B cell (primary cell): Measurements from ENCODE around the gene HOXD9. TPM values are rescaled to one million over a fixed set of nuclear protein-coding genes. Genes with fewer than 3 reads are reported as not detected.
A peak's percentile ranks its signal among the peaks of the same experiment; 100 is the strongest.

ENCODE experiments used
- ATAC-seq: fragments of 200-7000 bp; cut with Tn5 transposase; one replicate; pipeline ENCODE4 v1.10.0; 2021; ENCODE audit warnings: low read depth, mild to moderate bottlenecking, moderate number of reproducible peaks, moderate library complexity
- CTCF ChIA-PET: fragments of 350-600 bp; sonication (Branson Sonifier 250); formaldehyde crosslinking; loops from one replicate; lab custom pipeline; 2021; ENCODE audit warnings: antibody characterized with exemption, inconsistent platforms; lab: Charles Lee
- POLR2A ChIA-PET: fragments of 350-600 bp; sonication (Branson Sonifier 250); formaldehyde crosslinking; loops from one replicate; lab custom pipeline; 2021; ENCODE audit warnings: antibody characterized with exemption; lab: Charles Lee
- DNase-seq: peaks from one replicate; pipeline ENCODE4 v3.0.0; 2013
- H2AFZ ChIP-seq: 2 replicates; pipeline ENCODE4 v1.6.1; 2012; ENCODE audit warnings: mild to moderate bottlenecking, low read depth, low read length; ENCODE audit not compliant: insufficient read depth, poor library complexity, severe bottlenecking
- H3K27ac ChIP-seq, 2 donors: 1 replicate in 1 of 2; 2 replicates in 1 of 2; pipeline ENCODE4 v1.5.1; 2012 to 2013; ENCODE audit warnings: low read length in 2 of 2, mild to moderate bottlenecking in 2 of 2, moderate library complexity in 1 of 2
- H3K27me3 ChIP-seq, 4 experiments: fragments of 200-600 bp in 1 of 4; sonication (generic) in 1 of 4; replicated peaks in 1 of 4; 1 replicate in 2 of 4; 2 replicates in 2 of 4; pipeline versions ENCODE4 v1.6.1 to v1.7.0; 2013 to 2016; ENCODE audit warnings: low read length in 3 of 4, mild to moderate bottlenecking in 2 of 4, mixed read lengths in 1 of 4, moderate library complexity in 1 of 4; ENCODE audit not compliant: insufficient read depth in 4 of 4, control insufficient read depth in 3 of 4; ENCODE audit errors: control extremely low read depth in 1 of 4
- H3K36me3 ChIP-seq, 2 experiments: replicated peaks in 1 of 2; 1 replicate in 1 of 2; 2 replicates in 1 of 2; pipeline versions ENCODE4 v1.6.1 to v1.7.1; 2013; ENCODE audit warnings: low read length in 1 of 2; ENCODE audit not compliant: insufficient read depth in 2 of 2, control insufficient read depth in 1 of 2; ENCODE audit errors: control extremely low read depth in 1 of 2, extremely low read depth in 1 of 2
- H3K4me1 ChIP-seq, 2 donors: fragments of 200-600 bp in 1 of 2; sonication (generic) in 1 of 2; 1 replicate in 1 of 2; 2 replicates in 1 of 2; pipeline versions ENCODE4 v1.5.1 to v1.6.1; 2013 to 2017; ENCODE audit warnings: low read length in 2 of 2; ENCODE audit not compliant: control insufficient read depth in 2 of 2, insufficient read depth in 2 of 2
- H3K4me2 ChIP-seq: replicated peaks from 2 replicates; pipeline ENCODE3; 2012; ENCODE audit warnings: mild to moderate bottlenecking, low read depth, low read length; ENCODE audit not compliant: poor library complexity, severe bottlenecking
- H3K4me3 ChIP-seq, 5 experiments: fragments of 200-600 bp in 1 of 5; sonication (generic) in 1 of 5; 1 replicate in 3 of 5; 2 replicates in 2 of 5; pipeline versions ENCODE4 v1.5.1 to v1.7.0; 2011 to 2016; ENCODE audit warnings: low read length in 4 of 5, mild to moderate bottlenecking in 4 of 5, low read depth in 2 of 5, control low read depth in 1 of 5, moderate library complexity in 1 of 5; ENCODE audit not compliant: insufficient read depth in 1 of 5; ENCODE audit errors: control extremely low read depth in 1 of 5, extremely low read depth in 1 of 5
- H3K79me2 ChIP-seq: fragments of 200-600 bp; sonication (generic); one replicate; pipeline ENCODE4 v1.6.0; 2016; ENCODE audit warnings: low read length; ENCODE audit not compliant: control insufficient read depth, insufficient read depth
- H3K9ac ChIP-seq: fragments of 200-600 bp; sonication (generic); 2 replicates; pipeline ENCODE4 v1.6.1; 2017; ENCODE audit warnings: mild to moderate bottlenecking, low read length, moderate library complexity
- H3K9me3 ChIP-seq, 3 donors: one replicate each; pipeline versions ENCODE4 v1.6.1 to v1.7.1; 2013; ENCODE audit warnings: low read length in 2 of 3; ENCODE audit not compliant: control insufficient read depth in 2 of 3, insufficient read depth in 1 of 3; ENCODE audit errors: control extremely low read depth in 1 of 3
- H4K20me1 ChIP-seq: 2 replicates; pipeline ENCODE4 v1.6.0; 2012; ENCODE audit warnings: mild to moderate bottlenecking, low read length; ENCODE audit not compliant: insufficient read depth, control insufficient read depth, poor library complexity, severe bottlenecking
- H3K27ac Mint-ChIP-seq: one replicate; pipeline ENCODE4 v1.8.0; 2021; ENCODE audit warnings: mixed read lengths
- H3K27me3 Mint-ChIP-seq: one replicate; pipeline ENCODE4 v1.8.0; 2021; ENCODE audit warnings: mixed read lengths
- H3K4me1 Mint-ChIP-seq: one replicate; pipeline ENCODE4 v1.8.0; 2021; ENCODE audit warnings: mixed read lengths
- H3K4me3 Mint-ChIP-seq: one replicate; pipeline ENCODE4 v1.8.0; 2021; ENCODE audit warnings: mixed read lengths
- H3K9me3 Mint-ChIP-seq: one replicate; pipeline ENCODE4 v1.8.0; 2022; ENCODE audit warnings: mixed read lengths; ENCODE audit not compliant: insufficient read depth
- CTCF ChIP-seq: fragments of 200-600 bp; IDR thresholded peaks from one replicate; pipeline ENCODE4 v1.8.0; 2022; ENCODE audit warnings: antibody characterized with exemption, mild to moderate bottlenecking
- EZH2 ChIP-seq: IDR thresholded peaks from 2 replicates; pipeline ENCODE4 v1.6.1; 2012; ENCODE audit warnings: borderline replicate concordance, low read depth, mild to moderate bottlenecking, moderate library complexity, low read length; ENCODE audit not compliant: insufficient read depth, poor library complexity, severe bottlenecking
- WGBS: methylation state at CpG from one replicate; pipeline ENCODE4 v1.1.5; 2013; ENCODE audit warnings: missing lambda C conversion rate; ENCODE audit not compliant: insufficient coverage; 5-methylcytosine and 5-hydroxymethylcytosine counted together
- intact Hi-C: fragments of 100-400 bp; cut with micrococcal nuclease; formaldehyde crosslinking; loops from one replicate; pipeline ENCODE4 v1.10.0; 2022
- polyA plus RNA-seq: library from polyadenylated mRNA; depleted of rRNA; stranded (reverse); fragments of >200 nt; gene quantifications from 2 replicates; pipeline ENCODE4 v1.2.3, GENCODE V29; 2012
- total RNA-seq, 2 donors: library from RNA; stranded (reverse); fragments of 120-200 nt in 1 of 2; gene quantifications; 1 replicate in 1 of 2; 2 replicates in 1 of 2; pipeline versions ENCODE4 v1.2.3 to v1.2.4, GENCODE V29; 2013 to 2022

Gene HOXD9
- total and polyA plus RNA-seq, 2 donors (not counting 1 experiment from before 2014, with no cell fraction given): not detected

GRCh38 chr2:176096243-176096985 is 26.1 kb upstream of the HOXD9 start:
- Histone ChIP-seq H3K27ac (no peak overlapping the region), H3K9me3 (peaks cover 0 to 55% (median 6%) of the 10 kb centered on the region in 3 donors), H2AFZ (peak overlapping the region; percentile 57), H3K4me1 (peaks cover 24 to 34% of the 10 kb centered on the region in 2 donors), H4K20me1 (no peaks in the 10 kb centered on the region), H3K4me2 (peak overlapping the region; percentile 69), H3K36me3 (no peaks in the 10 kb centered on the region), H3K79me2 (no peaks in the 10 kb centered on the region), H3K27me3 (peaks cover 0 to 89% (median 74%) of the 10 kb centered on the region in 4 experiments), H3K4me3 (peak overlapping the region in 4 of 5 experiments; percentile 4 to 42 (median 21)), H3K9ac (peak overlapping the region; percentile 9)
- Mint-ChIP-seq H3K4me3 (peak overlapping the region; percentile 75), H3K9me3 (no peaks in the 10 kb centered on the region), H3K4me1 (peaks cover 29% of the 10 kb centered on the region), H3K27ac (no peak overlapping the region), H3K27me3 (peaks cover 74% of the 10 kb centered on the region)
- TF ChIP-seq CTCF (no peak), EZH2 (peak; percentile 25)
- ChIA-PET CTCF (interaction anchor here (0.6 to 4.7 kb wide), 11 partner anchors 10 to 1399 kb away, joined by 3 to 72 read pairs (median 4); partner anchors contain the start of gene EVX2), POLR2A (no interaction called here)
- intact Hi-C loops: loop anchor here (10.0 kb wide), 1 partner anchor 1762 kb away; the partner anchor contains the start of gene SP9
- 16% methylated on average over 9 of the region's 16 CpGs for WGBS
- DNase-seq (peak; percentile 27), ATAC-seq (no peak)
